ENCODE data around the gene ACTA2. TPM values are rescaled to one million over a fixed set of nuclear protein-coding genes. Genes with fewer than 3 reads are reported as not detected.

The ACTA2 gene
- total RNA-seq, 4 donors from 2014 or later = 5,887 to 9,086 (median 7,887) TPM

DNA sequence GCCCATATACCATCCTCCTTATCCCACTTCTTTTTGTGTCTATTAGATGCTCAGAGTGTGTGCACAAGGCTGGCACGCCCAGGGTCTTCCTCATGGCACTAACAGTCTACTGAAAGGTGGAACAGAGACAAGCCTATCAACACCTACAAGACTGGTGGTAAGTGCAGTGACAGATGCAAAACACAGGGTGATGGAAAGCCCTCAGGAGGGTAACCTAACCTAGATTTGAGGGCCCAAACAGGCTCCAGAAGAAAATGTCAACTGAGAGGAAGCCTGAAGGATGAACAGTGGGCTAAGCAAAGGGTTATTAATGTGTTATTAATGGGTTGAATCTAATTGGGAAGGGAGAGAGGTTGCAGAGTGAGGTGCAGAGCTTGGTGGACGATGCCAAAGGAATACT is 36.9 kb upstream of the ACTA2 start:
- WGBS, 2 donors (ENCODE audit: low coverage in 1 of 2) = 8 to 59% methylated on average over 1 to 2 of the region's 2 CpGs
- no peak for ATAC-seq
- no peaks in the 10 kb centered on the region for H3K9me3 ChIP-seq
- H3K27me3 ChIP-seq = no peaks in the 10 kb centered on the region
- H3K36me3 ChIP-seq = no peaks in the 10 kb centered on the region
- peak overlapping the region; percentile 79 to 97 (median 96) for H3K27ac ChIP-seq
- TF ChIP-seq POLR2AphosphoS5 (IDR thresholded peaks at IDR 0.05) (no peak), EP300 (IDR thresholded peaks at IDR 0.05) (no peak)
- H3K4me3 ChIP-seq = peak overlapping the region in 1 of 2 donors; percentile 79
- peaks cover 8 to 83% (median 22%) of the 10 kb centered on the region in 3 donors for H3K4me1 ChIP-seq

DNA sequence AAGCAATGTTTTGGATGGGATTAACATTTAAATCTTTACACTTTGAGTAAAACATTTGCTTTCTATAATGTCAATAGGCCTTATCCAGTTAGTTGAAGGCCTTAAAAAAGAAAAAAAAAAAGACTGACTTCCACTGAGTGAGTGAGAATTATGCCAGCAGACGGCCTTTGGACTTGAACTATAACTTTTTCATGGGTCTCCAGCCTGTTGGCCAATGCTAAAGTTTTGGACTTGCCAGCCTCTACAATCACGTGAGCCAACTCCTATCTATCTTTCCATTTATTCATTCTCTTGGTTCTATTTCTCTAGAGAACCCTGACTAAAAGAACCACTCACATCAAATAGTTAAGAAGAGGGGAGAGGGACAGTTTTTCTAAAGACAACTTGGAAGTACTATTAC is 35.3 kb upstream of the ACTA2 start:
- ATAC-seq = no peak
- TF ChIP-seq POLR2AphosphoS5 (IDR thresholded peaks at IDR 0.05) (no peak), POLR2A (IDR thresholded peaks at IDR 0.05) (no peak), EP300 (IDR thresholded peaks at IDR 0.05) (no peak)
- TF ChIP-seq, protein P1, sequence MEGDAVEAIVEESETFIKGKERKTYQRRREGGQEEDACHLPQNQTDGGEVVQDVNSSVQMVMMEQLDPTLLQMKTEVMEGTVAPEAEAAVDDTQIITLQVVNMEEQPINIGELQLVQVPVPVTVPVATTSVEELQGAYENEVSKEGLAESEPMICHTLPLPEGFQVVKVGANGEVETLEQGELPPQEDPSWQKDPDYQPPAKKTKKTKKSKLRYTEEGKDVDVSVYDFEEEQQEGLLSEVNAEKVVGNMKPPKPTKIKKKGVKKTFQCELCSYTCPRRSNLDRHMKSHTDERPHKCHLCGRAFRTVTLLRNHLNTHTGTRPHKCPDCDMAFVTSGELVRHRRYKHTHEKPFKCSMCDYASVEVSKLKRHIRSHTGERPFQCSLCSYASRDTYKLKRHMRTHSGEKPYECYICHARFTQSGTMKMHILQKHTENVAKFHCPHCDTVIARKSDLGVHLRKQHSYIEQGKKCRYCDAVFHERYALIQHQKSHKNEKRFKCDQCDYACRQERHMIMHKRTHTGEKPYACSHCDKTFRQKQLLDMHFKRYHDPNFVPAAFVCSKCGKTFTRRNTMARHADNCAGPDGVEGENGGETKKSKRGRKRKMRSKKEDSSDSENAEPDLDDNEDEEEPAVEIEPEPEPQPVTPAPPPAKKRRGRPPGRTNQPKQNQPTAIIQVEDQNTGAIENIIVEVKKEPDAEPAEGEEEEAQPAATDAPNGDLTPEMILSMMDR (IDR thresholded peaks at IDR 0.05) = no peak
- peak overlapping the region in 3 of 4 donors; percentile 52 to 95 (median 88) for H3K27ac ChIP-seq

DNA sequence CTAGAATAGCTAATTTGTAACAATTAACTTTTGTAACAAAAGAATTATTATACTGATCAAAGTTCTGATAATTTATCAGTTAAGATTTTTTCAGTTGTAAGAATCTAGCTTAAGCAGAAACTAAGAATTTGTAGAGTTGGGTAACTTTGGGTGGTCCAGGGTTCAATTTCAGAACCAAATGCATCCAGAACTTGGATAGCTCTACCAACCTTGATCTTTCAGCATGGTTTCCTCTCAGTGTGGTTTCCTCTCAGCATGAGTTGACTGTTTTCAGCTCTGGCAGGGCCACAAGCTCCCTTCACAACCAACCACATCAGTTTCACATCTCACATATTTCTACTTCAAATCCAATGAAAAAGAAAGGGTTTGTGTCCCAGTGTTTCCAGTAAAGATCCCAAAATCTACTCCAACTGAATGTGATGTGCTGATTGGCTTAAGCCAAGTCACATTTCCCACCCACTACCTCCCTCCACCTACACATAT is 34.7 kb upstream of the ACTA2 start:
- Histone ChIP-seq H3K4me1 (peaks cover 19 to 83% (median 25%) of the 10 kb centered on the region in 3 donors), H3K4me3 (no peak overlapping the region), H3K27me3 (no peaks in the 10 kb centered on the region), H3K9me3 (no peaks in the 10 kb centered on the region), H3K36me3 (no peaks in the 10 kb centered on the region), H3K27ac (peak overlapping the region in 3 of 4 donors; percentile 52 to 95 (median 88))
- ATAC-seq = no peak
- no peak for TF ChIP-seq POLR2A (IDR thresholded peaks at IDR 0.05)
- TF ChIP-seq POLR2AphosphoS5 (IDR thresholded peaks at IDR 0.05) = no peak
- TF ChIP-seq, protein P1 (IDR thresholded peaks at IDR 0.05) = no peak
- no peak for TF ChIP-seq EP300 (IDR thresholded peaks at IDR 0.05)

More for the DNA sequence above, 35.3 kb upstream of the ACTA2 start:
- Histone ChIP-seq H3K36me3 (no peaks in the 10 kb centered on the region), H3K4me3 (no peak overlapping the region), H3K4me1 (peaks cover 16 to 85% (median 25%) of the 10 kb centered on the region in 3 donors), H3K9me3 (no peaks in the 10 kb centered on the region), H3K27me3 (no peaks in the 10 kb centered on the region)
- WGBS, 2 donors (ENCODE audit: low coverage in 1 of 2) = 30 to 67% methylated on average over 2 of the region's 2 CpGs

DNA sequence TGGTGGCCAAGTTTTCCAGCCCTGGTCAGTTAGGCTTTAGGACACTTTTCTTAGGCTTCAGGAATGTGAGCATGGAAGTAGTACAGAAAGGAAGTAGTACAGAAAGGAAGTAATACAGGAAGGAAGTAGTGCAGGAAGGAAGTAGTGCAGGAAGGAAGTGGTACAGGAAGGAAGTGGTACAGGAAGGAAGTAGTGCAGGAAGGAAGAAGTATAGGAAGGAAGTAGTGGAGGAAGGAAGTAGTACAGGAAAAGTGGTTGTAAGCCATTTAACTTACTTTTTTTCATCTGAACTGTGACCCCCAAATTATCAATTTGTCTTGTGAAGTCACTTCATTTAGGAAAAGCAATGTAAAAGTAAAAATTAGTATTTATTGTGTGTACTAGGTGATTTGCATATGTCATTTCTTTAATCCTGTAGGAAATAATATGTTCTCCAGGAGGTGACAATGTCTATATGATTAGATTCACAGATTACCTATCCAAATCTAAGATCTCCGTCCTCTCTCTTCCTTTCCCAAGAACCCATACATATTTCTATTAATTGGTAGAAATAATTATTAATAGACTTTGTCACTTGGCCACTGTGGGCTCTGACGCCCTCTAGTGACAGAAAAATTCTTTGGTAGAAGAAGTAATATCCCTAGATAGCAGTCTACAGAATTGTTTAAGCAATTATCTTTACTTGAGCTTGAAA is 34.1 kb upstream of the ACTA2 start:
- H3K4me1 ChIP-seq = peaks cover 15 to 84% (median 25%) of the 10 kb centered on the region in 3 donors
- H3K9me3 ChIP-seq = no peaks in the 10 kb centered on the region
- no peak overlapping the region for H3K4me3 ChIP-seq
- H3K27me3 ChIP-seq = no peaks in the 10 kb centered on the region
- WGBS, 2 donors (ENCODE audit: low coverage in 1 of 2) = 0 to 13% methylated on average over 2 of the region's 2 CpGs
- TF ChIP-seq, protein P1 (IDR thresholded peaks at IDR 0.05) = peak; percentile 76 to 84 (median 79)
- TF ChIP-seq EP300 (IDR thresholded peaks at IDR 0.05) = no peak
- ATAC-seq = no peak
- H3K27ac ChIP-seq = peak overlapping the region; percentile 40 to 95 (median 75)
- no peaks in the 10 kb centered on the region for H3K36me3 ChIP-seq

DNA sequence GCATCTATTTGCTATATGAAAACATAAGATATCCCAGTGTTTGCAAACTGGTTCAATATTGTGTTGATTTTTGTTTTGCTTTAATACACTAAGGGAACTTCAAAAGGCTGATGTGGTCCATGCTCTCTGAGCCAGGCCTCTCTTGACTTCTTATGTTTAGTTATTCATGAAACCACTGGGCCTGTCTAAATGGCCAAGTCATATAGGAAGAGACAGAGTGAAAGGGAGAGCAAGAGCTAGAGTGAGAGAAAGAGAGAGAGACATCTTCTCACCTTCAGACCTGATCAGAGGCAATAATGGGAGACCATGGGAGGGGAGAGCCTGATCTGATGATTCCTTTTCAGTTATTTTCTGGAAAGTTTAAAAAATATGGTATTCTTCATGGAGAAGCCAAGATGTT is 32.0 kb upstream of the ACTA2 start:
- Histone ChIP-seq H3K27ac (peak overlapping the region; percentile 77 to 99 (median 92)), H3K9me3 (no peaks in the 10 kb centered on the region), H3K27me3 (no peaks in the 10 kb centered on the region), H3K36me3 (no peaks in the 10 kb centered on the region), H3K4me1 (peaks cover 28 to 95% (median 34%) of the 10 kb centered on the region in 3 donors), H3K4me3 (no peak overlapping the region)
- TF ChIP-seq, protein P1 (IDR thresholded peaks at IDR 0.05) = no peak
- no peak for TF ChIP-seq POLR2A (IDR thresholded peaks at IDR 0.05)
- no peak for TF ChIP-seq POLR2AphosphoS5 (IDR thresholded peaks at IDR 0.05)
- no peak for TF ChIP-seq EP300 (IDR thresholded peaks at IDR 0.05)
- ATAC-seq = no peak
